SK-N-SH (cell line): Measurements from ENCODE around the gene CABP5.

ENCODE experiments used
- FOXM1 ChIP-seq: IDR thresholded peaks from 2 replicates; pipeline ENCODE4 v1.4.0; 2012; ENCODE audit warnings: low read depth, mild to moderate bottlenecking
- GABPA ChIP-seq: IDR thresholded peaks from 2 replicates; pipeline ENCODE4 v1.4.0; 2012; ENCODE audit warnings: low read depth, mild to moderate bottlenecking
- POLR2AphosphoS5 ChIP-seq: IDR thresholded peaks from 2 replicates; pipeline ENCODE4 v1.6.1; 2012; ENCODE audit warnings: low read depth, low read length
- YY1 ChIP-seq: IDR thresholded peaks from 2 replicates; pipeline ENCODE4 v1.4.0; 2012; ENCODE audit warnings: low read depth, mild to moderate bottlenecking
- TF ChIP-seq, protein P1 (sequence below): fragments of 150-350 bp; IDR thresholded peaks from 2 replicates; pipeline ENCODE4 v1.6.1; 2017; ENCODE audit warnings: antibody characterized with exemption, low read length, low read depth, borderline replicate concordance
- TF ChIP-seq, protein P2 (sequence below): fragments of 200-600 bp; sonication (generic); IDR thresholded peaks from 2 replicates; pipeline ENCODE4 v1.6.1; 2017; ENCODE audit warnings: antibody characterized with exemption, mild to moderate bottlenecking, moderate library complexity

DNA sequence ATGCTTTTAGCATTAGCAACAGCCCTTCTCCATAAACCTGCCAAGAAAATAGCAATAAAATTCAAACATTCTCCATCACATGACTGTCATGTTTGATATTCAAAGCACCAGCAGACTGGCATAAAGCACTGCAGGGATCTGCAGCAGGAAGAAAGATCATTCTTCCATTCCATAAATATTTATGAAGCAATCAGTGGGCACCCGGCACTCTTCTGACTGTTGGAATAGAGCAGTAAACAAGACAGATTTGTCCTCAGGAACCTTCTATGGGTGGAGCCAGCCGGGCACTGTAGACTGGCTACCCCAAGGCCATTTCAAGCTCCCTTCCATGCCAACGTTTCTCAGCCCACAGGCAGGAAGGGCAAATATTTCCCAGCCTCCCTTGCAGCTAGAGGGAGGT is 41.2 kb upstream of the CABP5 start:
- no peak for TF ChIP-seq FOXM1
- no peak for TF ChIP-seq POLR2AphosphoS5
- TF ChIP-seq, protein P1, sequence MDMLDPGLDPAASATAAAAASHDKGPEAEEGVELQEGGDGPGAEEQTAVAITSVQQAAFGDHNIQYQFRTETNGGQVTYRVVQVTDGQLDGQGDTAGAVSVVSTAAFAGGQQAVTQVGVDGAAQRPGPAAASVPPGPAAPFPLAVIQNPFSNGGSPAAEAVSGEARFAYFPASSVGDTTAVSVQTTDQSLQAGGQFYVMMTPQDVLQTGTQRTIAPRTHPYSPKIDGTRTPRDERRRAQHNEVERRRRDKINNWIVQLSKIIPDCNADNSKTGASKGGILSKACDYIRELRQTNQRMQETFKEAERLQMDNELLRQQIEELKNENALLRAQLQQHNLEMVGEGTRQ: no peak
- no peak for TF ChIP-seq GABPA
- TF ChIP-seq, protein P2, sequence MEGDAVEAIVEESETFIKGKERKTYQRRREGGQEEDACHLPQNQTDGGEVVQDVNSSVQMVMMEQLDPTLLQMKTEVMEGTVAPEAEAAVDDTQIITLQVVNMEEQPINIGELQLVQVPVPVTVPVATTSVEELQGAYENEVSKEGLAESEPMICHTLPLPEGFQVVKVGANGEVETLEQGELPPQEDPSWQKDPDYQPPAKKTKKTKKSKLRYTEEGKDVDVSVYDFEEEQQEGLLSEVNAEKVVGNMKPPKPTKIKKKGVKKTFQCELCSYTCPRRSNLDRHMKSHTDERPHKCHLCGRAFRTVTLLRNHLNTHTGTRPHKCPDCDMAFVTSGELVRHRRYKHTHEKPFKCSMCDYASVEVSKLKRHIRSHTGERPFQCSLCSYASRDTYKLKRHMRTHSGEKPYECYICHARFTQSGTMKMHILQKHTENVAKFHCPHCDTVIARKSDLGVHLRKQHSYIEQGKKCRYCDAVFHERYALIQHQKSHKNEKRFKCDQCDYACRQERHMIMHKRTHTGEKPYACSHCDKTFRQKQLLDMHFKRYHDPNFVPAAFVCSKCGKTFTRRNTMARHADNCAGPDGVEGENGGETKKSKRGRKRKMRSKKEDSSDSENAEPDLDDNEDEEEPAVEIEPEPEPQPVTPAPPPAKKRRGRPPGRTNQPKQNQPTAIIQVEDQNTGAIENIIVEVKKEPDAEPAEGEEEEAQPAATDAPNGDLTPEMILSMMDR: no peak
- no peak for TF ChIP-seq YY1
